Ramos (cell line): ENCODE data around the gene LAMTOR4.

Experiments used
- in situ Hi-C: fragments of 300-500 bp; cut with MboI; formaldehyde crosslinking; loops from one replicate; pipeline ENCODE4 v1.14.3; 2022; ENCODE audit warnings: low sequenced_read_pairs; ENCODE audit not compliant: unreplicated experiment

LAMTOR4 gene

DNA sequence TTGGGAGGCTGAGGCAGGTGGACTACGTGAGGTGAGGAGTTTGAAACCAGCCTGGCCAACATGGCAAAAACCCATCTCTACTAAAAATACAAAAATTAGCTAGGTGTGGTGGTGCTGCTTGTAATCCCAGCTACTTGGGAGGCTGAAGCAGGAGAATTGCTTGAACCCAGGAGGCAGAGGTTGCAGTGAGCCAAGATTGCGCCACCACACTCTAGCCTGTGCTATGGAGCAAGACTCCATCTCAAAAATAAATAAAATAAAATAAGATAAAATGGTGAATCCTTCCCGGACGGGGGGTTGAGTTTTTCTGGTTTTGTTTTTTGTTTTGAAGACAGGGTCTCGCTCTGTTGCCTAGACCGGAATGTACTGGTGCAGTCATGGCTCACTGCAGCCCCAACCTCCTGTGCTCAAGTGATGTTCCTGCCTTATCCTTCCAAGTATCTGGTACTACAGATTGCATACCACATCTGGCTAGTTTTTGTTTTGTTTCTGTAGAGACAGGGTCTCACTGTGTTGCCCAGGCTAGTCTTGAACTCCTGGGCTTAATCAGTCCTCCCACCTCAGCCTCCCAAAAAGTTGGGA is 43.7 kb downstream of the LAMTOR4 start:
- in situ Hi-C loops = loop anchor here (25.0 kb wide), 1 partner anchor 1670 kb away; no protein-coding TSS in a partner anchor

DNA sequence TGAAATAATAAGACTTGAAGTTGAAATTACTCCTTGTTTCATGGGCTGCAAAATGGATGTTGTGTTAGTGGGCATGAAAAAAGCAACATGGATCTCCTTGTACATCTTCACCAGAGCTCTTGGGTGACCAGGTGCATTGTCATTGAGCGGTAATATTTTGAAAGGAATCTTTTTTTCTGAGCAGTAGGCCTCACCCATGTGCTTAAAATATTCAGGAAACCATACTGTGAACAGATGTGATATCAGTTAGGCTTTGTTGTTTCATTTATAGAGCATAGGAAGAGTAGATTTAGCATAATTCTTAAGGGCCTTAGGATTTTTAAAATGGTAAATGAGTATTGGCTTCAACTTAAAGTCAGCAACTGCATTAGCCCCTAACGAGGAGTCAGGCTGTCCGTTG is 44.3 kb downstream of the LAMTOR4 start:
- in situ Hi-C loops = loop anchor here (25.0 kb wide), 1 partner anchor 1669 kb away; no protein-coding TSS in a partner anchor

DNA sequence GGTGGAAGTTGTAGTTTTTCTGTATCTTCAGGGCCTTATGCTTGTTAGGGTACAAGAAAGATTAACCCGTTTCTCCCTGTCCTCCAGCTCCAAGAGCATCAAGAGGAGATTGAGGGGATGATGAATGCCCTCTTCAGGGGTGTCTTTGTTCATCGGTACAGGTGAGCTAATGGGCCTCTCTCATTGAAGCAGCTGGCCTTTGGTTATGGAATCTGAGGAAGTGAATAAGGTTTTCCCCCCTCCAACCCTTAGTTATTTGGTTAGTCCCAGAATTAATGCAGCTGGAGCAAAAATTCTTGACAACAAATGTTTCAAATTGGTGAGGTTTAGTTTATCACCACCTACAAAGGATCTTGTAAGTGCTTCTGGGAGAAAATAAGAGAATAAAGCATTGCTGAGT is 46.5 kb downstream of the LAMTOR4 start:
- in situ Hi-C loops = loop anchor here (25.0 kb wide), 1 partner anchor 1667 kb away; no protein-coding TSS in a partner anchor

DNA sequence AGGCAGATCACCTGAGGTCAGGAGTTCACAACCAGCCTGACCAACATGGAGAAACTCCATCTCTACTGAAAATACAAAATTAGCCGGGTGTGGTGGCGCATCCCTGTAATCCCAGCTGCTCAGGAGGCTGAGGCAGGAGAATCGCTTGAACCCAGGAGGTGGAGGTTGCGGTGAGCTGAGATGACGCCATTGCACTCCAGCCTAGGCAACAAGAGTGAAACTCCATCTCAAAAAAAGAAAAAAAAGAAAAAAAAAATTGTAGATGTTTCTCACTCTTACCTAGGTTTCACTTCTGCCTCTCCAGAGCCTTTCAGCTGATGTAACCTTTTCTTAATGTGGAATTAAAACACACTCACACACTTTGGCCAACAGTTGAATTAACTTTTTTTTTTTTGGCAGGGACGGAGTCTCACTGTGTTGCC is 47.2 kb downstream of the LAMTOR4 start:
- in situ Hi-C loops = loop anchor here (25.0 kb wide), 1 partner anchor 1666 kb away; no protein-coding TSS in a partner anchor

DNA sequence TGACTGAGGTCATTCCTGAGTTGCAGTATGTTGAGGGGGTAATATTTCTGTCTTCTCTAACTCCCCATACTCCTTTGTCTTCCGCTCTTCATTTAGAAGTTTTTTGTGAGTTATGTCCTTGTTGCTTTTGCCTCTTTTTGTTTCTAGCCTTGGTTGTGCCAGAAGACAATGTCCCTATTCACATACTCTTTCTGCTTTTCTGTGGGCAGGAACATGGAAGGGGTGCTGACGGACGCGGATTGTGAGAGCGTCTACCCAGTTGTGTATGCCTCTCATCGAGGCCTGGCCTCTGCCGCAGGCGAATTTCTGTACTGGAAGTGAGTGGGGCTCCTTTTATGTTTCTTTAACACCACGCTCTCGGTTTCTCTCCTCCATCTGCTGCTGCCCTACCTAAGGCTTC is 49.5 kb downstream of the LAMTOR4 start:
- in situ Hi-C loops = loop anchor here (25.0 kb wide), 1 partner anchor 1664 kb away; no protein-coding TSS in a partner anchor

DNA sequence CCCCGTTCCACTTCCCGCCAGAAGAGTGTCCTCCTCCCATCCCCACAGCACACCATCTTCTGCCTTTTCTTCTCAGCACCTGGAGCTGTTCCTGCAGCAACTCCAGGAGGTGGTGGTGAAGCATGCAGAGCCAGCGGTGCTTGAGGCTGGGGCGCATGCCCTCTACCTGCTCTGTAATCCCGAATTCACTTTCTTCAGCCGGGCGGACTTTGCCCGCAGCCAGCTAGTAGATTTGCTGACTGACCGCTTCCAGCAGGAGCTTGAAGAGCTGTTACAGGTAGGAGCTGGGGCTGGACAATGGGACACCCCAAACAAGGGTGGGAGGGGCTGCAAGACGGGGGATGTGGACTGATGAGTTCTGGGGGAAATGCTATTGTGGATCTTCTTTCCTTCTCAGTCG is 52.0 kb downstream of the LAMTOR4 start:
- in situ Hi-C loops = no loop called here
